NCI-H1694 treated with DMSO at 0.1 percent for 48 hours (cell line): ENCODE results near the gene C2CD2.

Experiments
- DNase-seq: peaks from one replicate; lab custom pipeline; 2025; lab: John Stamatoyannopoulos, UW

Gene C2CD2

DNA sequence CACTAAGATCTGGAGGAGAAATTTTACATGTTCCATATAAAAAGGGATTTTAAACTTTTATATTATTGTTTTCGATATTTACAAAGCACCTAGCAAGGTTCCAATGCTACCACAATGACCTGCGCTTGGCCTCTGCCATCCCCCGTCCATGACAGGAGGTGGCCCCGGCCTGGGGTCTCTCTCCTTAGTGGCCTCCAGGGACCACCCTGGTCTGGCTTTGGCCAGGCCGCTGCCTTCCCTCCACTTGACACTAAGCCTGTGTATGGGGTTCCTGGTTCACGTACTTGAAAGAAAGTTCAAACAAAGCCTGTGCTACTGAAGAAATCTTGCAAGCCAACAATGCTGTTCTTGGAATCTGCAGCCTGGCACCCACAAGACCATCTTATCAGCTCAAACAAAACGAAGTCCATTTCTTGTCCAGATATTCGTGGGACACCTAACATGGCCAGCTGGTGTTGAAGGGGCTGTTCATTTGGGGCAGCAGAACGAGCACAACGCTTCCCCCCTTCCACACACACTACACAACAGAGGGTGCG lies 87.5 kb downstream of the C2CD2 start:
- no peak for DNase-seq

DNA sequence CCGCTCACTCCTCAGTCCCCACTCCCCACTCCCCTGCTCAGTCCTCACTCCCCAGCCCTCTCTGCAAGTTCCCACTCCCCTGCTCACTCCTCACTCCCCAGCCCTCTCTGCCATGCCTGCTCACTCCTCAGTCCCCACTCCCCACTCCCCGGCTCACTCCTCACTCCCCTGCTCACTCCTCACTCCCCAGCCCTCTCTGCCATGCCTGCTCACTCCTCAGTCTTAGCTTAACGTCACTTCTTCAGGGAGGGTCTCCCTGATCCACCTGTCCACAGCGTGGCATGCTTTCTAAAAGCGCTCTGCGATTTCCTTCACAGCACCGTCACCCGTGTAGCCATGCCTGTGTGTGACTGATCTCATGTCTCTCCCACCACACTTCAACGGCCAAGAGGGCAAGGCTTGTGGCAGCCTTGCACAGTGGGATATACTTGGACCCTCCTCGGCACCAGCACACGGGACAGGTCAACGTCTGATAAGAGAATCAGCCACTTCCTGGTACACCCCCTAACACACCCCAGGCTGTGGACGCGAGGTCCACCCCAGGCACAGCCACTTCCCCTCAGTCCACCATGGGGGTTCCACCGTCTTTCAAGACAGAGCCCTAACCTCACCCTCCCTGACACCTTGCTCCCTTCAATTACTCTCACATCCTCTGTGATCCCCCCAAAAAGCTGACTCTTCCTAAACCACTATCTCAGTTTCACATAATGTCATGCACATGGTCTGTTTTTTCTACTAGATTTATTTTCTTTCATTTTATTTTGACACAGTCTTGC lies 88.6 kb downstream of the C2CD2 start:
- no peak for DNase-seq

DNA sequence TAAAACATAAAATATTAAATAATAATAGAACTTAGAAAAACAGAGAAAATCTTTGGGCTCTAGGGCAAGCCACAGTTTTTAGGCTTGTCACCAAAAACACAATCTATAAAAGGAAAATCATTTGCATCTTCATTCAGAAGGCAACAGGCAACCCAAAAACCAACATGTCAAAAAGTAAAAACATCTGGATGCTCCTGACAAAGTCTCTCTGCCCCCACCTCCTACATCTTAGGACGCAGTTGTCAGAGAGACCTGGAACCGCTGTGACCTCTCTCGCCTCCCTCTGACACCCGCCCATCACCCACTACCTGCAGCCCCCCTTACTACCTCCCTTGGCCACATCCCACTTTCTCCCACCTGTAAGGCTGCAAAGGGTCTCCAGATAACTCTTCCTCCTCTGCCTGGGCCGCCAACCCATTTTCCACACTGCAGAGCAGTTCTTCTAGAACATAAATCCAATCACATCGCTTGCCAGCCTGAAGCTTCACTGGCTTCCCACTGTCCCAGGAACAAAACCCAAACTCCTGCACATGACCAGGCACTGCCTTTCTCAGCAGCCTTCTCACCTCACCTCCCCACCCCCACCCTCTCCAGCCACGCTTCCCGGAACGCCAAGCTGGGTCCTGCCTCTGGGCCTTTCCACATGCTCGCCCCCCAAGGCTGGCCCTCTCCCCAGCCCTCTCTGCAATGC lies 89.4 kb downstream of the C2CD2 start:
- no peak for DNase-seq

DNA sequence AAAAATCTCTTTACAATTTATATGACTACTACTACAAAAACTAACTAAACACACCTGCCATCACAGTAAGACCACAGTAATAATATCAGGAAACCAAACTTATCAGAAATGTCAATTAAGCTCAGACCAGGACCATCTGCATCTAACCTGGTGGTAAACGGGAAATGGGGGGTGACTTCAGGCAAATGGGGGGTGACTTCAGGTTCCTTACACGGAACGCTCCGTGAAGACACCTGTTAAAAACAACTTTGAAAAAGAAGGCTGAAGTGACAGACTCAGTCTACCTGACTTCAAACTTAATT lies 90.4 kb downstream of the C2CD2 start:
- DNase-seq, result no peak

DNA sequence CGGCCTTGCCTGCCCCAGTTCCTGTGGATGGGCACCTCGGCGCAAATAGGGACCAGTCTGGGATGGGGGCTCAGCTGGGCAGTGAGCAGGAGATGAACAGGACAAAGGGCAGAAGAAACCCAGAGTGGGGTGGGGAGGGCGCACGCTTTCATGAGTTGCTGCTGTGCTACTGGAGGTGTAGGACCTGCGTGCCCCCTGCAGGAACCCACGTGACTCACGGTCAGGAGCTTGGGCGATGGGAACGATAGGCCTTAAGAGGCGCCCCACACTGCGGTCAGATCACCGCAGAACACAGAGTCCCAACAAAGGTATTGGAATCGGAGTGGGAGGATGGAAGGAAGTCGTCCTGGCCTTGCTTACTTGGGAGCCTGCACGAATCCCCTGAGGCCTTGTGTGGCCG lies 91.8 kb downstream of the C2CD2 start:
- DNase-seq, result no peak

DNA sequence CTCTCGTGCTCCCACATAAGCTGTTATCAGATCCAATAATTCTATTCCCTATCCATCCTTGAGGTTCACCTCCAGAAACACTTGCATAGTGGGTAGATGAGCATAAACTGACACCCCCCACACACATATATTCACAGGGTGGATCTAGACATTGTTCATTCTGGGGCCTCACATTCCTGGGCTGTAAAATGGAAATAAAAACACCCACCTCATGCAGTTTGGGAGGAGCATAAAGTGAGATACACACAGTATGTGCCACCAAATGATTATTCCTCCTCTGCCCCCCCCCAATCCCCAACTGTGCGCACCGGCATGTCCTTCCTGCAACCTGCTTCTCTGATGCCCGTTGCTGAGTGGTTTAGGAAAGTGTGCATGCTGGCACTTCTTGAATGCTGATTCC lies 92.6 kb downstream of the C2CD2 start:
- no peak for DNase-seq

DNA sequence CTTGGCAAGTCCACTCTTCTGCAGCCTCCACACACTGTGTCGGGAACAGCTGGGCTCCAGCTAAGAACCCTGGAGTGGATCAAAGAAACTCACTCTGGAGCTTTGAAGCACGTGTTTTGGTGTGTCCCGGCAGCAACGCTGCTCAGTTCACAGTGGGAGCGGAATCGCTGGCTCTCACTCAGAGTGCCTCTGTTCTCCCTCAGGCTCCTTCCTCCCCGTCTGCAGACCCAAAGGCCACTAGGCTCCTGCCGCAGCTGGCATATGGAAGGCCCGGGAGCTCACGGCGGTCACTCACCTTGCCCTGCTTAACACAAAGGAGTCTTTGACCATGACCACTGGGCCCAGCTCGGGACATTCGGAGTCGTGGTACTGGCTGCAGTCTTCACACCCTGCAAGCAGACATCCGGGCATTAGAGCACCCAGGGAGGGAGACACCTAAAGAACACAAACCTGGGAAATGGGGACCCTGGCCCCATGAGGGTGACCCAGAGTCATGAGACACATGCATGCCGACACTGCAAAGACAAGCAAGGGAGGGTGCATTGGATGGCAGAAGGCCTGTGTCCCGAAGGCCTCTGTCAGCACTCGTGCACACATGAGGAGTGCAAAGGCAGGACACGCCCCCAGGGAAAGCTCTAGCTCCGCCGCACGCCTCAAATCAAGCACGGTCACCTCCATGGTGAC lies 94.4 kb downstream of the C2CD2 start:
- no peak for DNase-seq

DNA sequence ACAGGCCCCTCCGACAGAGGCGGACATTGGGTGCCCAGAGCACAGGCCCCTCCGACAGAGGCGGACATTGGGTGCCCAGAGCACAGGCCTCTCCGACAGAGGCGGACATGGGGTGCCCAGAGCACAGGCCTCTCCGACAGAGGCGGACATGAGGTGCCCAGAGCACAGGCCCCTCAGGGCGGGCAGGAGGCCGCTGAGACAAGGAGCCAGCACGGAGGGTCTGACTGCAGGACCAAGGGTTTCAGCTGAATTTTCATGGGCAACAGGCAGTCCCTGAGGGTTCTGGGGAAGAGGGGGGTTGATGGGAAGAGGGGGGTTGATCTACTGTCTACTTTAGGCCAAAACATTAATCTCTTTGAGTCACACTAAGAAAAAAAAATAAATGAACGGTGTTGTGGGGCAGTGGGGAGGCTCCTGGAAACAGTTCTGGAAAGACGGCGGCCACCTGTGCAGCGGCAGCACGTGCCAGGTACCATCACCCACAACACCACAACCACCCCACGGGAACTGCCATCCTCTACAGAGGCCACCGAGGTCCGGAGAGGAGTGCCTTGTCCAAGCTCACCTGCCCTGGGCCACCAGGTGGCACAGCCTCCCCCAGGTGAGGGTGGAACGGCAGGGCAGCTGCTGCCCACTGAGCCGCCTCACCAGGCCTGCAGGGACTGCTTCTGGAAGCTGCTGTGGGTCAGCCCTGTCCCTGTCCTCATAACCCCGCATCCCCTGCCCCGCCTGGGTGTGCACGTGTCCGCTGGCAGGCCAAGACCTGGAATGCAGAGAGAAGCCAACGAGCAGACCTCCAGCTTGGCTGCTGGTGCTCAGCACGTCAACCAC lies 95.1 kb downstream of the C2CD2 start:
- no peak for DNase-seq

DNA sequence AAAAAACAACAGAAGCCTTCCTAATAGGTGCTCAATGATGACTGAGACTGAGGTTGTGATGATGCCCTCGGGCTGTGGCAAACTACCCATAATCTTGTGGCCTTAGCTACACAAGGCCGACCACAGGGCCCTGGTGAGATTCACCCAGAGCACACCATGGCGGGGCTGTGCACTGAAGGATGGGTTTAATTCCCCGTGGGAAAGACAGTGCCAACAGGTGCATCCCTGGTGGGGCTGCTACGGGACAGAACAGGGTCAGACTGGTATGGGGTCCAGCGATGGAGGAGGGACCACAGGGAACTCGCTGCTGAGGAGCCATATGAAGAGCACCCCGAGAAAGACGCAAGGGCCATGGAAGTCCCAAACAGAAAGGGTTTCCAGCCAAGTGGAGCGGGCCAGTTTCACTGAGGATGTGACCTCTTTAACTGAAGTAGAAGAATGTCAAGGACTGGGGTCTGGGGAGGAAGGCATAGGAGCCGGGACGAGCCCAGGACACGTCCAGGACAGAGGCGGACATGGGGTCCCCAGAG lies 96.0 kb downstream of the C2CD2 start:
- no peak for DNase-seq

DNA sequence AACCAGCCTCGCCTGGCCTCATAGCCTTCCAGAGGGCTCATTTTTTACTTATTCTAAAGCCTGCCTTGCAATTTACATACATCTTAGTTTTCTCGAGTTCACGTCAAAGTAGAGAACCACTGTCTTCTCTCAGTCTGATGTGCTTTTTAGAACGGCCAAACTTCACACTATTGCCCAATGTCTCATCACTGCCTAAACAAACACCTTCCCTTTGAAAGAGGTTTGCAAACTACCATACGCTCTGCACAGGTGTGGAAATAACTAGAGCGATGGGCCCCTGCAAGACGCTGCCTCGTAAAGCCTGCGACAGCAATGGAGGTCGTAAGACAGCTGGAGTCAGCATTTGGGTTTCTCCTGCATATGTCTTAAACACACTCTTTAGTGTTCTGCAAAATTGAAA lies 97.2 kb downstream of the C2CD2 start:
- DNase-seq, result no peak

DNA sequence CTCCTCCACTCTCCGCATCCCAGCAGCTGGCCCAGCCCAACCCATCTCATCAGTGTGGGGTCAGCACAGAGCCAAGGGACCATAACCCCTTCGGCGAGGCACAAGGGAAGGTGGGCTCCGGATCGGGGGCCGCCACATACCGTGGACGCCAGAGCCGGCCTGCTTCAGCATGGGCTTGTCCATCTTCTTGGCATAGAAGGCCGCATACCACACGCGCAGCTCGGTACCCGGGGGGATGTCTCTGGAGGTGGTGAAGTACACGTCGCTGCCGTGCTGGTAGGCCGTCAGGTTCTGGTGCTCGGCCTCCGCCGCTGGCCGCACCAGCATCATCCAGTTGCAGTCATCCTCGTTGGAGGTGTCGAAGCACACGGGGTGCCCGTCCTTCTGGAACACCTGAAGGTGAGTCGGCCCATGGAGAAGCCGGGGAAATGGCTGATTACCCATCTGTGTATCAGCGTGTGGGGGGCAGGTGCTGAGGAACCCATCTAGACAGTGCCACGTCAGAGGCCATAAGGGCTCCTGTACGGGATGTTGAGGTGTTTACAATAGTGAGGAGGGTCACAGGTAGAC lies 99.3 kb downstream of the C2CD2 start:
- no peak for DNase-seq

DNA sequence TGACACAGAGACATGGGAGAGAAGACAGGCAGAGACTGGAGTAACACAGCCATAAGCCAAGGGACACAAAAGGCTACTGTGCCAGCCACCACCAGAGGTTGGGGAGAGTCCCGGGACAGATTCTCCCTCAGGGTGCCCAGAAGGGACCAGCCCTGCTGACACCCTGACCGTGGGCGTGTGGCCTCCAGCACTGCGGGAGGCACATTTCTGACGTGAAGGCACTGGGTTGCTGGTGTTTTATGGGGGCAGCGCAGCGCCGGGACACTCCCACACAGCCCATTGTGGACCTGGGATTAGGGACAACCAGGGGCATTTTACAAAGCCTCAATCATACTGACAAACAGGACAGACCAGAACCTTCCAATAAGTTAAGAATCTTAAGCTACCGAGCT lies 100.9 kb downstream of the C2CD2 start:
- no peak for DNase-seq

DNA sequence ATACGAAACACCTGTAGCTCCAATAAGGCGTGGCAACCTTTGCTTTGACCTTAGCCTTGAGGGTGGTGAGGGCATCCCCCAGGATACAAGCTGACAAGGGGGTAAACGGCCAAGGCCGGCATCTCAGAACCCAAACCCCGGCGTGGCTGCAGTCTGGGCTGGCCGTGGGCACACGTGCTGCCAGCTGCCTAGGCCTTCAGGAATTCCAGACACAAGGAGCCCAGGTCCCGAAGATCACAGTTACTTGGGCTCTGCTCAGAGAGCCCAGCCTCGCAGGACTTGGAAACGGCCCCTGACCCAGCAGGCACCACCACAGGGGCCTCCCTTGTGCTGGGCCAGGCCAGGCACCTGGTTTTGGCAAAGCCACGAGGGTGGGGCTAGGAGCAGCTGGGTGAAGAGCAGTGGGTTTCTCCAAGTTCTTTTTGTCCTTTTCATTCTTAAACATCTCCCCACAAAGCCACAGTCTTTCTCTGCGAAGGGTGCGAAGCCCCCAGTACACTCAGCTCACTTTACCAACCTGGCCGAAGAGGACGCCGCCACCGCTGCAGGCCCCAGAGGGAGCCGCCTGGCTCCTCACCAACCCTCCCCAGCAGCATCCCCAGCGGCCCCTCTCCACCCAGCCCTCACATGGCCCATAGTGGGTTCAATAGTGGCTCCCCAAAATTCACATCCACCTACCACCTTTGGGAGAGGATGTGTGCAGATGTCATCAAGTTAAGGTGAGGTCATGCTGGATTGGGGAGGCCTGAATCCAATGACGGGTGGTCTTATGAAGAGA lies 101.5 kb downstream of the C2CD2 start:
- no peak for DNase-seq

DNA sequence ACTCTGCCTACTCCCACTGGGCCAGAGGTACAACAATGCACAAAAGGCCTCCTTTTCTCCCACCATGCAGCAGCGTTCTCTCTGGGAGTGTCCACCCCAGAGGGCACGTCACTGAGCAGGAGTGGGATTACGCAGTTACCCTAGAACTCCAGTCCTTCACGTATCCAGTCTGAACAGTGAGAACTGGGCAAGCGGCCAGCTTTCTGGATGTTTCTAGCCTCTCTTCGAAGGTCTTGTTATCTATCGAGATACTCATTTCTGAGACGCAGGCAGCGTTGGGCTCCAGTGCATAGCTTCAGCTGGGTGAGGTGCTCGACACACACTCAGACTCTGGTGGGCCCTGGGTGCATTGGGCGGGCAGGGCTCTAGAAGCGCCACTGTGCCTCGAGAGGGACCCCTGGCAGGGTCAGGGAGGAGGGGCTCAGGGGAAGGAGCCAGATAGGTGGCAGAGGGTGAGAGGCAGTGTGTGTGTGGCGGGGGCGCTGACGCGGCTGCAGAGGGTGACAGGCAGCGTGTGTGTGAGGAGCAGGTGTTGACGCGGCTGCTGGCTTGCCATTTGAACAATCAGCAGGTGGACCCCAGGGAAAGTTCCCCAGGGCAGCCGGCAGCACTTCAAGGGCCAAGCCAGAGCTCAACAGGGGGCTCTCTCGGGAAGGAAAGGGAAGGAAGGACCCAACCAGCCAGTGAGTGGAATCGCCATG lies 102.6 kb downstream of the C2CD2 start:
- no peak for DNase-seq

DNA sequence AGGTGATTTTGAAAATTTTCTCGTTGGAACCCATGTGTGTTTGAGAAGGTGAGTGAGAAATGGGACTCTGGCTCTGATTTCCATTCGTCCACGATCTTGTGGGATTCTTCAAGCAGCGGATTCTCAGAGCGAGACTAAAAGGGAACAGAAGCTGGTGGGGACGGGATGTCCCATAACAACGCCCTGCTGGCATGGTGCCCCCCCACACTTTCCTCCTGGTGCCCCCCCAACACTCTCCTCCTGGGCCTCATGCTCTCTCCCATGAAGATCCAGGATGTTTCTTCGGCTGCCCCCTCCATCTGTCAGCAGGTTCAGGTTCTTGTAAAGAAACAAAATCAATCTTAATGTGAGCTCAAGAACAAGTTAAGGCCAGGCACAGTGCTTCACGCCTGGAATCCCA lies 103.7 kb downstream of the C2CD2 start:
- no peak for DNase-seq

DNA sequence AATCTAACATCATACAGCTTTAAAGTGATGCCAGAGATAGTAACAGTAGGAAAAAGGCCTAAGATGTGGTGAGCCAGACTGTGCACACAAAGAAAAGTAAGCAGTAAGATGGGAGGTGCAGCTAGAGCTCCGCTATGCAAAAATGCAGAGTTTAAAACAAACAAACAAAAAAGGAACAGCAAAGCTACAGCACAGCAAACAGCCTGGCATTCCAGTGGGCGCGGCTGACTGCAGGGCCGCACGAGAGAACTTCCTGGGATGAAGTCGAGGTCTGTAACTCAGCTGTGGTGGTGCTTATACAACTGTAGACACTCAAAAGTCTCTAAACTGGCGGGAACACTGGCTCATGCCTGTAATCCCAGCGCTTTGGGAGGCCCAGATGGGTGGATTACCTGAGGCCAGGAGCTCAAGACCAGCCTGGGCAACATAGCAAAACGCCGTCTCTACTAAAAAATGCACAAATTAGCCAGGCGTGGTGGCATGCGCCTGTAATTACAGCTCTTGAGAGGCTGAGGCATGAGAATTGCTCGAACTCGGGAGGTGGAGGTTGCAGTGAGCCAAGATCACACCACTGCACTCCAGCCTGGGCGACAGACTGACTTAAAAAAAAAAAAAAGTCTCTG lies 104.7 kb downstream of the C2CD2 start:
- DNase-seq, result no peak

DNA sequence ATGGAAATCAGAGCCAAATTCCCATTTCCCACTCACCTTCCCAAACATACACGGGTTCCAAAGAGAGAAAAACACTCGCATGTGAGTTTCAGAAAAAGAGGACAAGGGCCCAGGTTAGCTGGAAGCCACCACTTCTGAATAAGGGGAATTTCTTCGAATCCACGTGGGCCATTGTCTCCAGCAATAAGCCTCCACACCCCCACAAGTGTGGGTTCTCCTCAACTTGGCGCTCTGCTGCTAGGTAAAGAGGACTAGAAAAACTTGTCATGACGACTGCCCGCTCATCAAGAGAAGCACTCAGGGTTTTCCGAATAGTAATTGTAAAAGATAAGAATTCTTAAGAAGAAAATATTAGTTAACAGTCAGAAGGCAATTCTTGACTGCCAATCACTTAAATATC lies 105.3 kb downstream of the C2CD2 start:
- no peak for DNase-seq

DNA sequence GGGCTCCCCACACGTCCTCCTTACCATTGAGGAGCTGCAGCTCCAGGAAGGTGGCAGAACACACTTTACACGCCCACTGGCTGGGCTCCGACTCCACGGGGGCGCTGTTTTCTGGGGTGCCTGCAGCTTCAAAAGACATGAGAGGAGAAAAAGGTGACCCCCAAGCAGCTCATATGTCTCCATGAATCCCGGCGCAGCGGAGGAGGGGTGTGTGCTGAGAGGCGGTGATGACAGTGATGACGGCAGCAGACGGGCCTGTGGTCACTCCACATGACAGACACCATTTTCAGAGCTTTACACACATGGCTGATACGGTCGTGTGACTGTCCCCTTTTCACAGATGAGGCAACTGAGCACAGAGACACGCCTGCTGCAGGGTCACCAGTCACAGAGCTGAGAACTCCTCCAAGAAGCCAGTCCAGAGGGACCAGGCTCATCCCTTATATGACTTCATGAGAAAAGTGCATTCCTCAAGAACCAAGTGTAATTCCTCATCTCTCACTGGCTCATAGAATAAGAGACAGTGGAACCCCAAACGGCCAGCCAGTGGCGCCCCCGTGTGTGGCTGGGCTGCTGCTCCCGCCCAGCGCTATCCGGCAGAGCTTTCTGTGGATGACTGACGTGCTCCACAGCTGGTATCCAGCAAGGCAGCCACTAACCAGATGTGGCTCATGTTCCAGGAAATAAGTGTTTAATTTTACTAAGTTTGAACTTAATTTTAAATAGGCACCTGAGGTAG lies 106.6 kb downstream of the C2CD2 start:
- no peak for DNase-seq

DNA sequence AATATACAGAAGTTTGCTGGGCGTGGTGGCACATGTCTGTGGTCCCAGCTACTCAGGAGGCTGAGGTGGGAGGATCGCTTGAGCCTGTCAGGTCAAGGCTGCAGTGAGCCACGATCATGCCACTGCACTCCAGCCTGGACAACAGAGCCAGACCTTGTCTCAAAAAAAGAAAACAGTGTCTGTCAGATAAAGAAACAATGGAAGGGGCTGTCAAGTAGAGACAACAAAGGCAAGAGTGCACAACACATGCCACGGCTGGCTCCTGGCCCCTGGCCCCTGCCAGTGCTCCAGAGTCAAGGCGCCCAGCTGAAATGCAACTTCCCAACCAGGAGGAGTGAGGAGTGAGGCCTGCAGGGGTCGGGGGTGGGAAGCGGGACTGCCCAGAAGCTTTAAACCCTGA lies 107.3 kb downstream of the C2CD2 start:
- DNase-seq, result no peak
